NT2/D1 (cell line): ENCODE data around the gene PLCXD3.

Source experiments
- SUZ12 ChIP-seq: IDR thresholded peaks from 2 replicates; pipeline ENCODE4 v1.6.1; 2011; ENCODE audit not compliant: insufficient read length, insufficient read depth; ENCODE audit errors: extremely low read depth
- YY1 ChIP-seq: IDR thresholded peaks from 2 replicates; pipeline ENCODE4 v1.6.1; 2011; ENCODE audit not compliant: insufficient read length, insufficient read depth
- ZNF274 ChIP-seq: IDR thresholded peaks from 2 replicates; pipeline ENCODE4 v1.6.1; 2011; ENCODE audit warnings: mild to moderate bottlenecking, low read depth, low read length

DNA sequence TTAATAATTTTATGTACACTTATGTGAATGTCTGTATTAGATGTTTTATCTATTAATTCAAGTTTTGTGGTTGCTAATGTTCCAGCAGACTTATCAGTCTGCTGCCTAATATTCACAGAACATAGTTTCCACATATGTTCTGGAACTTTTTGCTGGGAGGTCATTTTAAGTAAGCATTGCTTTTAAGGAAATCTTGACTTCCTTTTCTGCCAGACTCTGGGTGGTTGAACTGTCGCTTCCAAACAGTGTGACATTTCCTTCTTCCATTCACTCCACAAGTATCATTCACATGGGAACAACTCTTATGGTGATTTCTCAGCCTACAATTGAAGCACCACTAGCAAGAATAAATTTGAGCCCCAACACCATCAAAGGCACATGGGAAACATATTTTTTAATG lies 82.9 kb downstream of the PLCXD3 start:
- no peak for TF ChIP-seq ZNF274
- no peak for TF ChIP-seq YY1
- no peak for TF ChIP-seq SUZ12
